Uterus (tissue), 2 donors: ENCODE measurements around the gene ZBP1.

Experiments
- CTCF ChIP-seq, 4 experiments: fragments of 200-600 bp in 2 of 4; fragments of 450-650 bp in 2 of 4; sonication (generic) in 2 of 4; IDR thresholded peaks; one replicate each; pipeline ENCODE4 v1.5.1; 2016 to 2019; ENCODE audit warnings: antibody characterized with exemption in 4 of 4, mild to moderate bottlenecking in 2 of 4, moderate library complexity in 1 of 4
- POLR2A ChIP-seq, 2 donors: fragments of 450-650 bp; IDR thresholded peaks; one replicate each; pipeline ENCODE4 v1.6.1; 2016; ENCODE audit warnings: antibody characterized with exemption in 2 of 2, mild to moderate bottlenecking in 1 of 2, moderate library complexity in 1 of 2

GRCh38 chr20:57612436-57612835 lies 7.8 kb downstream of the ZBP1 start:
- TF ChIP-seq POLR2A (IDR thresholded peaks at IDR 0.05) = no peak
- no peak for TF ChIP-seq CTCF (IDR thresholded peaks at IDR 0.05)
